Activated naive CD4-positive, alpha-beta T cell treated with anti-CD3 and anti-CD28 coated beads, Interleukin-2, amount 50 U/mL, for 72 hours (primary cell): ENCODE data around the gene KRTAP2-2. TPM values are rescaled to one million over a fixed set of nuclear protein-coding genes. Genes with fewer than 3 reads are reported as not detected.

Source experiments
- ATAC-seq, 2 donors: fragments of 150-1000 bp; cut with Tn5 transposase; 2 replicates each; pipeline ENCODE4 v1.10.0; 2021; ENCODE audit warnings: mild to moderate bottlenecking in 2 of 2, moderate library complexity in 2 of 2
- DNase-seq, 2 donors: peaks; one replicate each; pipeline ENCODE4 v3.0.0; 2021 to 2022; ENCODE audit warnings: low spot score in 2 of 2
- H3K27ac Mint-ChIP-seq, 2 donors: one replicate each; pipeline ENCODE4 v1.8.0; 2022; ENCODE audit warnings: mild to moderate bottlenecking in 2 of 2, mixed read lengths in 2 of 2
- H3K36me3 Mint-ChIP-seq, 2 donors: one replicate each; pipeline ENCODE4 v1.8.0; 2022; ENCODE audit warnings: mixed read lengths in 2 of 2
- H3K9me3 Mint-ChIP-seq, 2 donors: one replicate each; pipeline ENCODE4 v1.8.0; 2022; ENCODE audit warnings: mixed read lengths in 2 of 2
- total RNA-seq, 2 donors: library from RNA; stranded (reverse); gene quantifications; one replicate each; pipeline ENCODE4 v1.2.3, GENCODE V29; 2022

KRTAP2-2 gene
- total RNA-seq, 2 donors from 2014 or later, result not detected

DNA sequence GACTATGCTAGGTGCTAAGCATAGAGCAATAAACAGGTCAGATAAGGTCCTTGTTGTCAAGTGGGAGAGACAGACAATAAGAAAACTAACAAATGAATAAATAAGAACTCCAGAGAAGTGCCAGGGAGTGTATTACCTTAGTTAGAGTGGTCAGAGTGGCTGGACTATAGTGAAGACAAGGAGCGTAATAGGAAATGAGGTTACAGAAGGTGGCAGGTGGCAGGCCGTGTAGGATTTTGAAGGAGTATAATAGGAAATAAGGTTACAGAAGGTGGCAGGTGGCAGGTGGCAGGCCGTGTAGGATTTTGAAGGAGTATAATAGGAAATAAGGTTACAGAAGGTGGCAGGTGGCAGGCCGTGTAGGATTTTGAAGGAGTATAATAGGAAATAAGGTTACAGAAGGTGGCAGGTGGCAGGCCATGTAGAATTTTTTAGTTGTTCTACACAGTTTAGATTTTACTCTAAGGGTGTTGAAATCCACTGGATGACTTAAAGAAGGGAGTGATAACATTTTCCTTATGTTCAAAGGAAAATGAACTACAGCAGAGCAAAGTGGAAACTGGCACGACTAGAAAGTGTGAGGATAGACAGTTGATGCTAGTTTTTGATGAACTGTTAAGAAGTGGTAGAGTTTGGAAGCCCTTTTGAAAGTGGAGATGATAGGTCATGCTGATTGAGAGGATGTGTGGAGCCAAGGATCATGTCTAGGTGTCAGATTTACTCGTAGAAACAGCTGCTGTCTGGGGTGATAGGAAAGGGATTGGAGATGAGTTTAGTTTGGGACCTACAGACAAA is 42.5 kb downstream of the KRTAP2-2 start:
- Mint-ChIP-seq H3K9me3 (no peaks in the 10 kb centered on the region), H3K27ac (no peak overlapping the region), H3K36me3 (no peaks in the 10 kb centered on the region)
- DNase-seq, result no peak
- no peak for ATAC-seq

DNA sequence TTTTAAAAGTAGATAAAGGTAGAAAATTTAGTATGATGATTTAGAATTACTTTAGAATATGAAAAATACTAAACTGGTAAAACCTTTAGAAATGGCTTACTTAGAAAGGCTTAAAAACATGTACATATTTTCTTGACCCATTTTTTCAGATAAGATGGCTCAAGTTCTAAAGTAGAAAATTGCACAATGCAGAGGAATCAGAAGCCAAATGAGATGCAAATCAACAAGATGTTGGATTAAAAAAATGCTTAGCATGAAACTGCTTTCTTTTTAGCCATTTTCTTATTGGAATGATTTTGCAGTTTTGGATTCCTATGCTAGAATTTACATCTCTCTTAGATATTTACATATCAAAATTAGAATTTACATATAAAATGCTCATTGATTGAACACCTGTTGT is 44.6 kb downstream of the KRTAP2-2 start:
- ATAC-seq, result no peak
- no peak overlapping the region for H3K27ac Mint-ChIP-seq
- no peak for DNase-seq
- no peaks in the 10 kb centered on the region for H3K9me3 Mint-ChIP-seq
- no peaks in the 10 kb centered on the region for H3K36me3 Mint-ChIP-seq

DNA sequence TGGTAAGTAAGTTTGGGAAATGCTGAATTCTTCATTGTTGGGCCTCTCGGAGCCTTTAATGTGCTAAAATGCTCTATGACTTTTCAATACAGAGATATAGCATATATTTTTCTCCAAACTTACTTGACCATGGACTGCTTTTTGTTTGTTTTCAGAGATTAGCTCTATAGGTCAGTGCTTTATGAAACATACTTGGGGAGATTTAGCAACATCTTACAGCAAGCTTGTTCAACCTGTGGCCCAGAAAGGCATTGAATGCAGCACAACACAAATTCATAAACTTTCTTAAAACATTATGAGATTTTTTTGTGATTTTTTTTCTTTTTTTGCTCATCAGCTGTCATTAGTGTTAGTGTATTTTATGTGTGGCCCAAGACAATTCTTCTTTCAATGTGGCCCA is 45.1 kb downstream of the KRTAP2-2 start:
- no peak for ATAC-seq
- no peaks in the 10 kb centered on the region for H3K9me3 Mint-ChIP-seq
- no peak for DNase-seq
- no peaks in the 10 kb centered on the region for H3K36me3 Mint-ChIP-seq
- no peak overlapping the region for H3K27ac Mint-ChIP-seq

DNA sequence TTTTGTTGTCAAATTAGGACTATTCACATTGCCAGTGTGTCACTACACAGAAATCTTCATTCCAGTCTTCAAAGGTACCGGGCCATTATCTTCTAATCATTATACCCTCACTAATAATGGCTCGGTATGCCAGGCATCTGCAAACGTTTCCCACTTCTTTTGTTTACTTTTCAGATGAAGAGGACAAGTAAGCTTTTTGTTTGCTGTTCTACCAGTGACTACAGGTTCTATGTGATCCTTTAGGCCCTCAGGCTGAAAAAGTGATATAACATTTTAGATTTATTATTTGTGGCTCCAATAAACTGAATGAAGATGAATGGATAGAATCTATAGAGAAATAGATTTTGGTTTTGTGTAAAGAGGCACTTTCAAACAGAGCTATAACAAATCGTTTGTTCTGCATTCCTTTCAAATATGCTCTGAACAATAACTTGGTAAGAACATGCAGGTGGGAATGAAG is 45.7 kb downstream of the KRTAP2-2 start:
- Mint-ChIP-seq H3K36me3 (no peaks in the 10 kb centered on the region), H3K27ac (no peak overlapping the region), H3K9me3 (no peaks in the 10 kb centered on the region)
- ATAC-seq (no peak), DNase-seq (no peak)

DNA sequence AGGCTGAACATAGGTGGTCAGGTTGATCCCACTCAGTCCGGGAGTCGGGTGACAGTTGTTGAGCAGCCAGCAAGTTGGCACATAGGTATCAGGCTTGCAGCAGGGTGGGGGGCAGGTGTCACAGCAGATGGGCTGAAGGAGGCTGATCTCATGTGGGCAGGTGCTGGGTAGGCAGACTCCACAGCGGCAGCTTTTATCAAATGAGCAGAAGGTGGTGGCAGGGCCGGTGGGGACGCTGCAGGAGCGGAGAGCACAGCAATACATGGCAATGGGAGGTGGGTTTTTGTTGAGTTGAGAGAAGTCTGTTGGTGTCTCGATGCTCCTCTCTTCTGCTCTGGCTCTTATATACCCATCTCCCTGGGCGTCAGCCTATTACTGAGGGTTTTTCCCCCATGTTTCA is 46.2 kb downstream of the KRTAP2-2 start, which contains the start of gene KRTAP3-1:
Gene KRTAP3-1, minus strand, starts transcription at position 318 of the 400 bp plus-strand sequence. Its CDS starts 54 bp downstream, at position 264.
- Mint-ChIP-seq H3K36me3 (no peaks in the 10 kb centered on the region), H3K27ac (no peak within 1 kb of the TSS), H3K9me3 (no peaks in the 10 kb centered on the region)
- DNase-seq (no peak), ATAC-seq (no peak)

Other genes with a start within 250 kb of the KRTAP2-2 start
- gene KRT10, start 232.6 kb downstream of the KRTAP2-2 start, total RNA-seq, result 10 to 100 TPM; 28.2 to 33.2 TPM
- not detected for gene KRT12, start 188.0 kb downstream of the KRTAP2-2 start, total RNA-seq
- not detected for gene KRT20, start 170.0 kb downstream of the KRTAP2-2 start, total RNA-seq
- gene KRT23, start 117.6 kb downstream of the KRTAP2-2 start, total RNA-seq, result not detected
- gene KRT39, start 88.3 kb downstream of the KRTAP2-2 start, total RNA-seq, result not detected
- not detected for gene KRT40, start 70.9 kb downstream of the KRTAP2-2 start, total RNA-seq
- gene KRTAP3-3, start 61.1 kb downstream of the KRTAP2-2 start, total RNA-seq, result not detected
- gene KRTAP3-2, start 55.3 kb downstream of the KRTAP2-2 start, total RNA-seq, result not detected
- not detected for gene KRTAP3-1, start 46.1 kb downstream of the KRTAP2-2 start, total RNA-seq
- not detected for gene KRTAP1-5, start 28.0 kb downstream of the KRTAP2-2 start, total RNA-seq
- gene KRTAP1-4, start 25.0 kb downstream of the KRTAP2-2 start, total RNA-seq, result not detected
- gene KRTAP1-3, start 20.4 kb downstream of the KRTAP2-2 start, total RNA-seq, result not detected
- not detected for gene KRTAP1-1, start 13.8 kb downstream of the KRTAP2-2 start, total RNA-seq
- gene KRTAP2-1, start 7.9 kb downstream of the KRTAP2-2 start, total RNA-seq, result not detected
- not detected for gene KRTAP2-3, start 4.9 kb upstream of the KRTAP2-2 start, total RNA-seq
- gene KRTAP2-4, start 10.6 kb upstream of the KRTAP2-2 start, total RNA-seq, result not detected
- gene KRTAP4-7, start 28.9 kb upstream of the KRTAP2-2 start, total RNA-seq, result not detected
- gene KRTAP4-8, start 42.9 kb upstream of the KRTAP2-2 start, total RNA-seq, result not detected
- not detected for gene KRTAP4-16, start 47.0 kb upstream of the KRTAP2-2 start, total RNA-seq
- not detected for gene KRTAP4-9, start 50.2 kb upstream of the KRTAP2-2 start, total RNA-seq
- gene KRTAP4-11, start 63.1 kb upstream of the KRTAP2-2 start, total RNA-seq, result not detected
- not detected for gene KRTAP4-12, start 69.0 kb upstream of the KRTAP2-2 start, total RNA-seq
- not detected for gene KRTAP4-6, start 85.3 kb upstream of the KRTAP2-2 start, total RNA-seq
- gene KRTAP4-5, start 94.6 kb upstream of the KRTAP2-2 start, total RNA-seq, result not detected
- not detected for gene KRTAP4-4, start 105.5 kb upstream of the KRTAP2-2 start, total RNA-seq
- not detected for gene KRTAP4-3, start 113.0 kb upstream of the KRTAP2-2 start, total RNA-seq
- not detected for gene KRTAP4-2, start 123.0 kb upstream of the KRTAP2-2 start, total RNA-seq
- gene KRTAP4-1, start 129.7 kb upstream of the KRTAP2-2 start, total RNA-seq, result not detected
- gene KRTAP9-1, start 134.7 kb upstream of the KRTAP2-2 start, total RNA-seq, result not detected
- not detected for gene KRTAP9-2, start 171.4 kb upstream of the KRTAP2-2 start, total RNA-seq
- gene KRTAP9-3, start 177.2 kb upstream of the KRTAP2-2 start, total RNA-seq, result not detected
- not detected for gene KRTAP9-8, start 182.8 kb upstream of the KRTAP2-2 start, total RNA-seq
- gene KRTAP9-4, start 194.5 kb upstream of the KRTAP2-2 start, total RNA-seq, result not detected
- not detected for gene KRTAP9-9, start 200.2 kb upstream of the KRTAP2-2 start, total RNA-seq
- gene KRTAP9-6, start 210.1 kb upstream of the KRTAP2-2 start, total RNA-seq, result not detected
- not detected for gene KRTAP9-7, start 220.5 kb upstream of the KRTAP2-2 start, total RNA-seq
- not detected for gene KRTAP29-1, start 247.6 kb upstream of the KRTAP2-2 start, total RNA-seq